Heart left ventricle (tissue), 16 donors: ENCODE results near the gene EIF4E1B. TPM values are rescaled to one million over a fixed set of nuclear protein-coding genes. Genes with fewer than 3 reads are reported as not detected.
A peak's percentile ranks its signal among the peaks of the same experiment; 100 is the strongest.

Experiments
- ATAC-seq, 4 donors: fragments of 200-7000 bp; cut with Tn5 transposase; one replicate each; pipeline ENCODE4 v1.9.1; 2020 to 2022; ENCODE audit warnings: moderate library complexity in 4 of 4, mild to moderate bottlenecking in 3 of 4, moderate number of reproducible peaks in 1 of 4
- DNase-seq, 5 donors: peaks; one replicate each; pipeline ENCODE4 v3.0.0-alpha.2; 2020
- H3K27ac ChIP-seq, 12 donors: fragments of 200-600 bp; sonication (generic) in 4 of 12; one replicate each; pipeline versions ENCODE4 v1.5.0 to v1.8.0; 2016 to 2022; ENCODE audit warnings: mild to moderate bottlenecking in 2 of 12
- H3K27me3 ChIP-seq, 9 donors: fragments of 200-600 bp; sonication (generic) in 2 of 9; one replicate each; pipeline versions ENCODE4 v1.5.1 to v1.8.0; 2016 to 2022; ENCODE audit warnings: mild to moderate bottlenecking in 3 of 9
- H3K36me3 ChIP-seq, 9 donors: fragments of 200-600 bp; sonication (generic) in 2 of 9; one replicate each; pipeline versions ENCODE4 v1.5.0 to v1.8.0; 2018 to 2022; ENCODE audit warnings: mild to moderate bottlenecking in 2 of 9
- H3K4me1 ChIP-seq, 12 donors: fragments of 200-600 bp; sonication (generic) in 4 of 12; one replicate each; pipeline versions ENCODE4 v1.5.0 to v1.8.0; 2016 to 2022; ENCODE audit warnings: mild to moderate bottlenecking in 3 of 12
- H3K4me3 ChIP-seq, 12 donors: fragments of 200-600 bp; sonication (generic) in 4 of 12; one replicate each; pipeline versions ENCODE4 v1.5.0 to v1.8.0; 2017 to 2022; ENCODE audit warnings: mild to moderate bottlenecking in 9 of 12, moderate library complexity in 4 of 12
- H3K9me3 ChIP-seq, 12 donors: fragments of 200-600 bp; sonication (generic) in 4 of 12; one replicate each; pipeline versions ENCODE4 v1.5.0 to v1.8.0; 2016 to 2022; ENCODE audit warnings: mild to moderate bottlenecking in 1 of 12
- CTCF ChIP-seq, 12 donors: fragments of 200-600 bp; sonication (generic) in 4 of 12; IDR thresholded peaks; one replicate each; pipeline versions ENCODE4 v1.5.0 to v1.8.0; 2018 to 2022; ENCODE audit warnings: antibody characterized with exemption in 12 of 12, mild to moderate bottlenecking in 5 of 12
- POLR2A ChIP-seq, 2 donors: fragments of 450-650 bp; IDR thresholded peaks; one replicate each; pipeline ENCODE4 v1.6.1; 2017; ENCODE audit warnings: antibody characterized with exemption in 2 of 2, mild to moderate bottlenecking in 2 of 2, moderate library complexity in 2 of 2
- WGBS, 4 donors: extraction: QIAGEN DNeasy Blood & Tissue Kit in 2 of 4; methylation state at CpG; one replicate each; pipeline versions ENCODE4 v1.1.5 to v1.1.7; 2013 to 2018; 5-methylcytosine and 5-hydroxymethylcytosine counted together
- intact Hi-C, 10 donors: fragments of 100-400 bp; cut with DNase I; formaldehyde crosslinking; loops; one replicate each; pipeline versions ENCODE4 v1.11.1 to v1.14.2; 2022
- polyA plus RNA-seq, 2 donors: library from polyadenylated mRNA; stranded (reverse); fragments of 200-250 nt; gene quantifications; one replicate each; pipeline ENCODE4 v1.2.3, GENCODE V29; 2013
- total RNA-seq, 9 donors: library from RNA; depleted of rRNA in 2 of 9; stranded (reverse); fragments of >200 nt in 2 of 9; fragmentation: NEBNext Ultra II Directional in 3 of 9; extraction: Animal tissue kit (Norgen Biotek cat#: 25700) in 3 of 9; gene quantifications; one replicate each; pipeline versions ENCODE4 v1.1.0 to v1.2.4, GENCODE V29; 2016 to 2023
- donor health status: ischemic (EF 13 %, LVEDD 7.1; RV severe dilation, severe dysfunction).
- donor health status: healthy with polysubstance abuse.
- donor health status: DM: no; HTN: yes; CAD: no.
- donor health status: DM: no; HTN: no; CAD: no.
- donor health status: ischemic (EF 25% LVEDD 6.9; RV normal size, moderate dysfunction).
- donor health status: ischemic (EF 25% LVEDD 5.7; RV mildly dilated, moderate dysfunction).
- donor health status: healthy.
- donor health status: DM: yes; HTN: yes; CAD: no.
- donor health status: ischemic (EF 35%, LVEDD 5.7; RV mildly dilated, moderate dysfunction).
- donor health status: nonischemic (EF 11% LVEDD 7.7; RV severe dilation, severe dysfunction).
- donor health status: DM: yes; HTN: yes; CAD: no.
- donor health status: PGD.
- donor health status: ischemic (EF 29% LVEDD 5.4; RV normal size, mild dysfunction).
- donor health status: nonischemic (EF 23%, LVEDD 6.1; RV moderate dilation, normal function).

EIF4E1B gene
- total and polyA plus RNA-seq, 11 donors, result not detected

GRCh38 chr5:176678584-176678983 is 48.1 kb downstream of the EIF4E1B start:
- H3K36me3 ChIP-seq, result no peaks in the 10 kb centered on the region
- H3K9me3 ChIP-seq, result no peaks in the 10 kb centered on the region
- DNase-seq (no peak), ATAC-seq (peak in 1 of 4 donors; percentile 8)
- H3K27me3 ChIP-seq, result peaks cover 0 to 51% (median 28%) of the 10 kb centered on the region in 9 donors
- 65 to 74% (median 69%) methylated on average over 4 to 5 of the region's 5 CpGs for WGBS, 4 donors
- H3K27ac ChIP-seq, result no peak overlapping the region
- intact Hi-C loops, result loop anchor here in 2 of 10 donors (5.0 kb wide), 2 partner anchors 129 to 279 kb away; no protein-coding TSS in a partner anchor
- no peak overlapping the region for H3K4me3 ChIP-seq
- peaks cover 0 to 30% (median 15%) of the 10 kb centered on the region in 12 donors for H3K4me1 ChIP-seq
- TF ChIP-seq POLR2A (IDR thresholded peaks at IDR 0.05) (no peak), CTCF (IDR thresholded peaks at IDR 0.05) (no peak)

GRCh38 chr5:176679365-176680225 is 49.1 kb downstream of the EIF4E1B start:
- 22 to 30% (median 25%) methylated on average over 20 to 31 of the region's 31 CpGs for WGBS, 4 donors
- Histone ChIP-seq H3K36me3 (no peaks in the 10 kb centered on the region), H3K9me3 (peaks cover 0 to 2% (median 0%) of the 10 kb centered on the region in 12 donors), H3K4me3 (peak overlapping the region in 1 of 12 donors; percentile 12), H3K27ac (no peak overlapping the region), H3K4me1 (peaks cover 0 to 30% (median 15%) of the 10 kb centered on the region in 12 donors), H3K27me3 (peaks cover 0 to 49% (median 28%) of the 10 kb centered on the region in 9 donors)
- peak in 2 of 4 donors; percentile 37 to 66 for ATAC-seq
- peak in 2 of 5 donors; percentile 57 to 70 for DNase-seq
- TF ChIP-seq POLR2A (IDR thresholded peaks at IDR 0.05), result no peak
- intact Hi-C loops, result loop anchor here in 2 of 10 donors (5.0 kb wide), 2 partner anchors 128 to 278 kb away; no protein-coding TSS in a partner anchor

GRCh38 chr5:176680226-176680563 is 49.7 kb downstream of the EIF4E1B start:
- H3K9me3 ChIP-seq, result peaks cover 0 to 8% (median 0%) of the 10 kb centered on the region in 12 donors
- no peak for ATAC-seq
- 5 to 10% (median 7%) methylated on average over 28 to 33 of the region's 33 CpGs for WGBS, 4 donors
- no peak for DNase-seq
- H3K27ac ChIP-seq, result no peak overlapping the region
- intact Hi-C loops, result no loop called here
- H3K4me1 ChIP-seq, result peaks cover 0 to 30% (median 15%) of the 10 kb centered on the region in 12 donors
- TF ChIP-seq POLR2A (IDR thresholded peaks at IDR 0.05) (no peak), CTCF (IDR thresholded peaks at IDR 0.05) (no peak)
- H3K27me3 ChIP-seq, result peaks cover 0 to 54% (median 28%) of the 10 kb centered on the region in 9 donors
- no peaks in the 10 kb centered on the region for H3K36me3 ChIP-seq
- peak overlapping the region in 1 of 12 donors; percentile 12 for H3K4me3 ChIP-seq

GRCh38 chr5:176682016-176682531 is 51.6 kb downstream of the EIF4E1B start:
- Histone ChIP-seq H3K4me1 (peaks cover 0 to 24% (median 7%) of the 10 kb centered on the region in 12 donors), H3K9me3 (peaks cover 0 to 12% (median 0%) of the 10 kb centered on the region in 12 donors), H3K36me3 (no peaks in the 10 kb centered on the region), H3K27ac (no peak overlapping the region), H3K27me3 (peaks cover 0 to 57% (median 28%) of the 10 kb centered on the region in 9 donors), H3K4me3 (no peak overlapping the region)
- no peak for DNase-seq
- intact Hi-C loops, result no loop called here
- WGBS, 4 donors, result 67 to 84% (median 72%) methylated on average over 6 of the region's 6 CpGs
- no peak for ATAC-seq
- TF ChIP-seq CTCF (IDR thresholded peaks at IDR 0.05), result no peak
- no peak for TF ChIP-seq POLR2A (IDR thresholded peaks at IDR 0.05)
